GM21786 (cell line): ENCODE results near the gene SNU13.
"Not testable (repeated sequence)": the region's sequence is repeated elsewhere in the genome, so short reads cannot be mapped to it uniquely, and the experiment has no call there.

Experiments used
- ATAC-seq: cut with Tn5 transposase; IDR thresholded peaks from one replicate; pipeline ENCODE4 v1.9.1; 2021; ENCODE audit not compliant: unreplicated experiment

Gene SNU13

DNA sequence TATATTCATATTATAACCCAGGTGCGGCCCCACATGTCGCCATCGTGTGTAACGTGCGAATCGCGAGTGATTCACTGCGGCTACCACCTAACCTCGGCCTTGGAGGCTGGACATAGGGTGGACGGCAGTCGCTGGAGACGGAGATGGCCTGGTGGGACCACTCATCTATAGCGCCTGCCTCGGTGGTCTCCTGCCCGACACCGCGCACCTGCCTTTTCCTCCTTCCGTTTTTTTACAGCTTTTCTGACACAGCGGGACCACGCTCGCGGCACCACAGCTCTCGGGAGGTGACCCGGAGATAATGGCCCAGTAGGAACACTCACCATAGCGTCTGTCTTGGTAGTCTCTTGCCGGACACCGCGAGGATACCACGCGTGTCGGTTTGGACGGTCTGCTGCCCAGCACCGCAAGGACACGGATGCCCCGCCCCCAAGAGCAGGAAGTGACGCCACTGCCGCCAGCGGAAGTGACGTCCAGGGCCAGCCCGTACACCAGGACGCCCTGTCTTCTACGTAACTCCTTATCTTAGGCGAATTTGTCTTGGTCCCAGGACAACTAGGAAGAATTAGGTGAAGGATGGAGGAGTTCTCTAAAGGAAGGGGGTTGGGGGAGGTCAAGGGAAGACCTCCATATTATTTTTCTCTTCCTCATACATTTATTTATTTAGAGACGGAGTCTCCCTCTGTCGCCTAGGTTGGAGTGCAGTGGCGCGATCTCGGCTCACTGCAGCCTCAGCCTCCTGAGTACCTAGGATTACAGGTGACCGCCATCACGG lies 6.4 kb downstream of the SNU13 start:
- no peak for ATAC-seq

DNA sequence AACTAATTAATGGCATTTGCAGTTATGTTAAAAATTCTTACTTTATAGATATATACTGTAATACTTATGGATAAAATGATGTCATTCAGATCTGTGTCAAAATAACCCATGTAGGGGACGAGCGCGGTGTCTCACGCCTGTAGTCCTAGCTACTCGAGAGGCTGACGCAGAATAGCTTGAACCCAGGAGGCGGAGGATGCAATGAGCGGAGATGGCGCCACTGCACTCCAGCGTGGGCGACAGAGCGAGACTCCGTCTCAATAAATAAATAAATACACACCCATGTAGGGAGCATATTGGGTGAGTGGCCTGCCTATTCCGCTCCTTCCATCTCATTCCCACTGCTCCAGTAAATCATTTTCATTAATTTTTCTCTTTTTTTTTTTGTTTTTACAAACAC lies 7.1 kb downstream of the SNU13 start:
- ATAC-seq = no peak

GRCh38 chr22:41676134-41676533 lies 12.5 kb downstream of the SNU13 start:
- no peak for ATAC-seq

DNA sequence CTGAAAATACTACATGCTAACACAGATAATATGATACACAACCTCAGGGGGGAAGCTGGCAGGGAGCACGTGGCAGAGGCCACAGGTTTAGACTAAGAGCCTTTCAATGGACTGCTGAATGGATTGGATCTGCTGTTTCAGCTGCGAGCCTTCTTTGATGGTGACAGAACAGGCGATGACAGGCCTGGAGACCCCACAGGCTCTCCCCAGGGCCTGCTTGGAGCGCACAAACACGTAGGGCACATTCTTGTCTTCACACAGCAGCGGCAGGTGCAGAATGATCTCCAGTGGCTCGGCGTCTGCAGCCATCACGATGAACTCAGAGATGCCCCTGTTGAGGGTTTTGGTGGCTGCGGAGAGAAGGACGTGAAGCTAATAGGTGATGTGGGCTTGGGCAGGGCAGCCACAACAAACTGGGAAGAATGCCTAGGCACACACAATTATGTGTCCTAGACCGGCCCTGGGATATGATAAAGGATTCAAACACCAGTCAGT lies 13.8 kb downstream of the SNU13 start:
- ATAC-seq = no peak

GRCh38 chr22:41672780-41673509 lies 15.7 kb downstream of the SNU13 start:
- ATAC-seq = no peak

- not testable (repeated sequence) for ATAC-seq
Observed at GRCh38 chr22:41672096-41672495, 16.6 kb downstream of the SNU13 start.

DNA sequence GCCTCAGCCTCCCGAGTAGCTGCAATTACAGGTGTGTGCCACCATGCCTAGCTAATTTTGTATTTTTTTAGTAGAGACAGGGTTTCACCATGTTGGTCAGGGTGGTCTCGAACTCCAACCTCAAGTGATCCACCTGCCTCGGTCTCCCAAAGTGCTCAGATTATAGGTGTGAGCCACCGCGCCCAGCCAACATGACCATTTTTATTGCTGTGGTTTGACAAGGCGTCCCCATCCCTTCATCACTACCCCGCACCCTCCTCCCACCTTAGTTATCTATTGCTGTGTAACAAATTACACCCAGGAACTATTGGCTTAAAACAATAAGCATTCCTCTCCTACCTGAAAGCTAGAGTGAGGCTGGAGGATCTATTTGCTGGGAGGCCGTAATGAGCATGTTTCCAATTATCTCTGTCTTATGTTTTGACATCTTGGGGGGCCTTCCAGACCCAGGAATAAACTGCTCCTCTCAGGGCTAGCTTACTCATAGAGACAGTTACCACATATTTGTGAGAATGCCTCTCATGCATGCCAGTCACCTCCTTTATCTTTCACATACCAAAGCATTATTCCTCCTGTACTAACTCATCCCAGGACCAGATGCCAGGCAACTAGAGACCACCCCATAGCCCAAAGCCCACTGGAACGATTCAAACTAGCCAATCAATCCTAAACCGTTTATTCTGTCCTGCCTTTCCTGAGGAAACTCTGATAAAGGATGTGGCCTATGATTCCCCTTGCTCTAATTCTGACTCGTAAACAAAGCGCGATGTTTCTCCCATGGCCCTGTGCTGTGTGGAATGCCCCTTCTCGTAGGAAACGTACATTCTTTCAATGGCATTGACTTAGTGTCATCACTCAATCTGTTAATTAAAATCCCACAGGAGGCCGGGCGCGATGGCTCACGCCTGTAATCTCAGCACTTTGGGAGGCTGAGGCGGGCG lies 19.4 kb downstream of the SNU13 start:
- no peak for ATAC-seq

GRCh38 chr22:41664951-41665350 lies 23.7 kb downstream of the SNU13 start:
- ATAC-seq = no peak

GRCh38 chr22:41664490-41664889 lies 24.2 kb downstream of the SNU13 start:
- ATAC-seq = no peak

DNA sequence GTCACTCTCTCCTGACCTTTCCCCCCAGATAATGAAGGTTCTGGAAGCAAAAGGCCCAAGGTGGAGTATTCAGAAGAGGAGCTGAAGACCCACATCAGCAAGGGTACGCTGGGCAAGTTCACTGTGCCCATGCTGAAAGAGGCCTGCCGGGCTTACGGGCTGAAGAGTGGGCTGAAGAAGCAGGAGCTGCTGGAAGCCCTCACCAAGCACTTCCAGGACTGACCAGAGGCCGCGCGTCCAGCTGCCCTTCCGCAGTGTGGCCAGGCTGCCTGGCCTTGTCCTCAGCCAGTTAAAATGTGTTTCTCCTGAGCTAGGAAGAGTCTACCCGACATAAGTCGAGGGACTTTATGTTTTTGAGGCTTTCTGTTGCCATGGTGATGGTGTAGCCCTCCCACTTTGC lies 25.1 kb downstream of the SNU13 start:
- not testable (repeated sequence) for ATAC-seq

GRCh38 chr22:41661713-41662112 lies 27.0 kb downstream of the SNU13 start:
- ATAC-seq = no peak

DNA sequence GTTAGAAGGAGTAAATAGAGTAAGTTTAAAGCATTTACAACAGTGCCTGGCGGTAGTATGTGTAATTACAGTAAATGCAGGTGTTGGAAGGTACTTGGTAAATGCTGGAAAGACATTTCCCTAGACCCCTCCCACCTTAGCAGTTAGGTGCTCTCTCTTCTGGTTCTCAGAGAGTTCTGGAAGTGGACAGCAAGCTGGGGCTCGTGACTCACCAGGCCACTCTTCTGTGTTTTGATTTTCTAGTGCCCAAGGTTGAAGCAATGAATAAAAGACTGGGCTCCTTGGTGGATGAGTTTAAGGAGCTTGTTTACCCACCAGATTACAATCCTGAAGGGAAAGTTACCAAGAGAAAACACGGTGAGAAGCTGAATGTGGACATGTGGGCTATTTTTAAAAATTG lies 27.6 kb downstream of the SNU13 start:
- ATAC-seq = no peak

- ATAC-seq = no peak
Observed at GRCh38 chr22:41660416-41660815, 28.3 kb downstream of the SNU13 start.

GRCh38 chr22:41659941-41660340 lies 28.7 kb downstream of the SNU13 start:
- ATAC-seq = no peak

GRCh38 chr22:41658869-41659268 lies 29.8 kb downstream of the SNU13 start:
- ATAC-seq = no peak

- ATAC-seq = no peak
Observed at GRCh38 chr22:41657709-41658108, 31.0 kb downstream of the SNU13 start.

DNA sequence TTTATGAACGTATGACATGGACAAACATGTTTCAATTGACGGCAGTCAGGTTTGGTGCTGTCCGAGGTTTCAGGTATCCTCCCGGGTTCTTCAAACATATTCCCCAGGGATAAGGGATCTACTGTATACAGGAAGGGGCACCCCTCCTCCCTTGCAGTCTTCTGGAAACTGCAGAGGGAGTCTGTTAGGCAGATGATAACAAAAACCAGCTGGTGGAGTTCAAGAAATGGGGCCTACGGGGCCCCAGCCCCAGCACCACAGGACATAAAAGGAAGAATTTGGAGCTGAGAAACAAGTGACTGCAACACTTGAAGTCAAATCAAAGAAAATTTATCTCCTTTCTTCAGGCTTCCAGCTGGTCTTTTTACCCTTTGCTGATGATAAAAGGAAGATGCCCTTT lies 32.1 kb downstream of the SNU13 start:
- ATAC-seq = no peak

- no peak for ATAC-seq
Observed at GRCh38 chr22:41654322-41654721, 34.3 kb downstream of the SNU13 start.

- ATAC-seq = no peak
Observed at GRCh38 chr22:41650821-41651220, 37.8 kb downstream of the SNU13 start.

GRCh38 chr22:41650229-41650628 lies 38.4 kb downstream of the SNU13 start:
- ATAC-seq = no peak

DNA sequence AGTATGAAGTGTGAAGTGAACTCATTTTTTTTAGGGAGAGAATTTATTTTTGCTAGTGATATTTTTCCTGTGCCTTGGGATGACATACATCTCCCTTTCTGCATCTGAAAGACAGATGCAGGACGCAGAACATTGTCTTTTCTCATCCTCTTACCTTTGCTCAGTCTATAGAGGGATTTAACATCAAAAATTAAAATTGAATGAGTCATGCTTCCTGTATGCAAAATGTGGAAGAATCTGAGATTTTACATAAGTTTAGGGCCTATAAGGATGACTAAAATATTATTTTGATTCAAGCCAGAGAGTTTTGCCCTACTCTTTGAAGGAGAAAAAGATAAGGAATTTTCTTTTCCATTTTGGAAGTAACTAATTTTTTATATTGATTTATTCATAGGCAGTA lies 40.2 kb downstream of the SNU13 start:
- no peak for ATAC-seq
